ENCODE results near the gene GNS.
"Not testable (repeated sequence)": the region's sequence is repeated elsewhere in the genome, so short reads cannot be mapped to it uniquely, and the experiment has no call there.

GNS gene

DNA sequence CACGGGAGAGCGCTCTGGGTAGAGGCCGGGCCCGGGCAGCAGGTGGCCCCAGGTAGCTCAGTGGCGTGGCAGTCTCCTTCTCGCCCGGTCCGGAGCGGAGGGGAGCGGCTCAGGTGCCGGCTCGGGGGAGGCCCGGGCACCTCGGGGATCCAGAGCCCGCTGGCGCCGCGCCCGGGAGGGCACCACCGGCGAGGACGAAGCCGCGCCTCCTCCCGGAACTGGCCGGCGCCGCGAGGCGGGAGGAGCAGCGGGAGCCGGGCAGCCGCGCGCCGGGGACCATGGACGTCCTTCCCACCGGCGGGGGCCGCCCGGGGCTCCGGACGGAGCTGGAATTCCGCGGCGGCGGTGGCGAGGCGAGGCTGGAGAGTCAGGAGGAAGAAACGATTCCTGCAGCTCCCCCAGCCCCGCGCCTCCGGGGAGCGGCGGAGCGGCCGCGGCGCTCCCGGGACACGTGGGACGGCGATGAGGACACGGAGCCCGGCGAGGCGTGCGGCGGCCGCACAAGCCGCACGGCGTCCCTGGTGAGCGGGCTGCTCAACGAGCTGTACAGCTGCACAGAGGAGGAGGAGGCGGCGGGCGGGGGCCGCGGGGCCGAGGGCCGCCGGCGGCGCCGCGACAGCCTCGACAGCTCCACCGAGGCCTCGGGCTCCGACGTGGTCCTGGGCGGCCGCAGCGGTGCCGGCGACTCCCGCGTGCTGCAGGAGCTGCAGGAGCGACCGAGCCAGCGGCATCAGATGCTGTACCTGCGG is 21.5 kb upstream of the GNS start:
- Histone ChIP-seq H3K36me3 (ENCODE audit: control insufficient read depth, insufficient read depth, low read length) (no peaks in the 10 kb centered on the region), H3K27ac (ENCODE audit: insufficient read depth, low read depth, low read length, poor library complexity, severe bottlenecking) (no peak overlapping the region), H3K4me1 (ENCODE audit: control insufficient read depth, insufficient read depth, low read length) (peaks cover 7% of the 10 kb centered on the region), H3K27me3 (ENCODE audit: control insufficient read depth, insufficient read depth, low read length, poor library complexity, severe bottlenecking) (peaks cover 66% of the 10 kb centered on the region), H3K4me3 (ENCODE audit: insufficient read depth, low read depth, low read length) (peak overlapping the region; percentile 38), H3K9me3 (ENCODE audit: control insufficient read depth, low read length) (no peaks in the 10 kb centered on the region)
- WGBS, 2 experiments, result 1% methylated on average over 103 of the region's 103 CpGs

DNA sequence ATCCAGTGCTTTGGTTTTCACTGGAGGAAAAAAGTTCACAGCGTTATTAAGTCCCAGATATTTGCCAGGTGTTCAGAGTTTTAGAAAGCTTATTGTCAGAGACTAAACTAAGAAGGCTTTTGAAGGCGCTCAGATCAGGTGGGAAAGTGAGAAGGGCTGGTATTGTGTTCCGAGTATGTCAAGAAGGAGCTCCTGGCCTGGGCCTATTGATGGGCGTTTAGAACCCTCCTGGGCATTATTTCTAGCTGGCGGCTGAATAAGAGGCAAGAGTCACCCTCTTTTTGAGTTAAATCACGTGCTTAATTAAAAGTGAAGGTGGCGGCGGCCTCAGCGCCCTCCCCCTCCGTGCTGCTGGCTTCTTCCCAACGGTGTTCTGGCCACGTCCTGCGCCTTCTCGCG is 20.9 kb upstream of the GNS start:
- Histone ChIP-seq H3K9me3 (ENCODE audit: control insufficient read depth, low read length) (no peaks in the 10 kb centered on the region), H3K4me3 (ENCODE audit: insufficient read depth, low read depth, low read length) (peak overlapping the region; percentile 38), H3K4me1 (ENCODE audit: control insufficient read depth, insufficient read depth, low read length) (peaks cover 7% of the 10 kb centered on the region), H3K27me3 (ENCODE audit: control insufficient read depth, insufficient read depth, low read length, poor library complexity, severe bottlenecking) (peaks cover 66% of the 10 kb centered on the region), H3K36me3 (ENCODE audit: control insufficient read depth, insufficient read depth, low read length) (no peaks in the 10 kb centered on the region), H3K27ac (ENCODE audit: insufficient read depth, low read depth, low read length, poor library complexity, severe bottlenecking) (no peak overlapping the region)
- WGBS, 2 experiments, result 14% methylated on average over 15 of the region's 15 CpGs

DNA sequence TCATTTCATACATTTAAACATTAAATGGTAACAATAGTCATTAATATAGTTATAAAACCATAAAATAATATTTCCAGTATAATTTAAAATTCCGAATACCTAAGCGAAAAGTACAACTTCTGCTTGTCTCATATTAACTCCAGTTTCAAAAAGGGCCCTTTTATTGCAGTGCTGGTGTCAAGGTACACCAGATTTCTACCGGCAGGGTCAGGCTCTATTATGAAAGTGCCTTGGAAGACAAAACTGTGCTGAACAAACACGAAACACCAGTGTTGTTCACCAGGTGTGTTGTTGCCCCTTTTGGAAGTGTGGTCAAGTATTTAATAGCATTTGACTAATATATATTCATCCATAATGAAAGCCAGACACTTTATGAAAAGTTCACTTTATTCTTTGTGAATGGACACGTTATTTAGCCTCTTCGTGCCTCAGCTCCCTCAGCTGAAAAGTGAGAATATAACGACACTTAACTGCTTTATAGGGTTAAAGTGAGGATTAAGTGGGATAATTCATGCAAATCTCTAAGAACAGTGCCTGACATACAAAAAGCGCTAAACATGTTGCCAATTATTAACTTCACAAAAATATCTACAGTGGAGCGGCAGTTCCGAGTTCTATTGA is 20.3 kb upstream of the GNS start:
- Histone ChIP-seq H3K27ac (ENCODE audit: insufficient read depth, low read depth, low read length, poor library complexity, severe bottlenecking) (no peak overlapping the region), H3K9me3 (ENCODE audit: control insufficient read depth, low read length) (no peaks in the 10 kb centered on the region), H3K4me3 (ENCODE audit: insufficient read depth, low read depth, low read length) (no peak overlapping the region), H3K4me1 (ENCODE audit: control insufficient read depth, insufficient read depth, low read length) (peaks cover 7% of the 10 kb centered on the region), H3K27me3 (ENCODE audit: control insufficient read depth, insufficient read depth, low read length, poor library complexity, severe bottlenecking) (peaks cover 66% of the 10 kb centered on the region), H3K36me3 (ENCODE audit: control insufficient read depth, insufficient read depth, low read length) (no peaks in the 10 kb centered on the region)
- 89 to 92% methylated on average over 10 of the region's 10 CpGs for WGBS, 2 experiments

DNA sequence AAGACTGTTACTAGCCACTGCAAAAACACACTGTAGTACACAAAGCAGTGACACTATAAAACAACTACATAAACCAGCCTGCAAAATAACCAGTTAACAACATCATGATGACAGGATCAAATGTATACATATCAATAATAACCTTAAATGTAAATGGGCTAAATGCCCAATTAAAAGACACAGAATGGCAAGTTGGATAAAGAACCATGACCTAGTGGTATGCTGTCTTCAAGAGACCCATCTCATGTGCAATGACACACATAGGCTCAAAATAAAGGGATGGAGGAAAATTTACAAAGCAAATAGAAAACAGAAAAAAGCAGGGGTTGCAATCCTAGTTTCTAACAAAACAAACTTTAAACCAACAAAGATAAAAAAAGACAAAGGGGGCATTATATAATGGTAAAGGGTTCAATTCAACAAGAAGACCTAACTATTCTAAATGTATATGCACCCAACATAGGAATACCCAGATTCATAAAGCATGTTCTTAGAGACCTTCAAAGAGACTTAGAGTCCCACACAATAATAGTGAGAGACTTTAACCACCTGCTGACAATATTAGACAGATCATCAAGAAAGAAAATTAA is 16.0 kb upstream of the GNS start:
- H3K9me3 ChIP-seq (ENCODE audit: control insufficient read depth, low read length); H3K27ac ChIP-seq (ENCODE audit: insufficient read depth, low read depth, low read length, poor library complexity, severe bottlenecking); H3K36me3 ChIP-seq (ENCODE audit: control insufficient read depth, insufficient read depth, low read length); H3K4me1 ChIP-seq (ENCODE audit: control insufficient read depth, insufficient read depth, low read length); H3K4me3 ChIP-seq (ENCODE audit: insufficient read depth, low read depth, low read length): not testable (repeated sequence)
- H3K27me3 ChIP-seq (ENCODE audit: control insufficient read depth, insufficient read depth, low read length, poor library complexity, severe bottlenecking), result peaks cover 25% of the 10 kb centered on the region

DNA sequence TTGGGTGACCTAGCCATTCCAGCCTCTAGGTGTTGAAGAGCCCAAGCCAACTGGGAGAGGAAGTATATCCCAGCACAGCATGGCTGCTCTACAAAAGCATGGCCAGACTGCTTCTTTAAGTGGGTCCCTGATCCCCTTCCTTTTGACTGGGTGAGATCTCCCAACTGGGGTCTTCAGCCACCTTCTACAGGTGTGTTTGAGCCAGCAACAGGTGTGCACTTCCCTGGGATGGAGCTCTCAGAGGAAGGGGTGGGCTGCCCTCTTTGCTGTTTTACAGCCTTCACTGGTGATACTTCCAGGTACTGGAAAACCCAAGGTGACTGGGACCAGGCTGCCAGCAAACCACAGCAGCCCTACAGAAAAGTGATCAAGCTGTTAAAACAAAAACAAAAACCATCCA is 14.2 kb upstream of the GNS start:
- peaks cover 7% of the 10 kb centered on the region for H3K27me3 ChIP-seq (ENCODE audit: control insufficient read depth, insufficient read depth, low read length, poor library complexity, severe bottlenecking)
- no peaks in the 10 kb centered on the region for H3K4me1 ChIP-seq (ENCODE audit: control insufficient read depth, insufficient read depth, low read length)
- no peaks in the 10 kb centered on the region for H3K36me3 ChIP-seq (ENCODE audit: control insufficient read depth, insufficient read depth, low read length)
- H3K27ac ChIP-seq (ENCODE audit: insufficient read depth, low read depth, low read length, poor library complexity, severe bottlenecking), result no peak overlapping the region
- no peak overlapping the region for H3K4me3 ChIP-seq (ENCODE audit: insufficient read depth, low read depth, low read length)
- H3K9me3 ChIP-seq (ENCODE audit: control insufficient read depth, low read length), result no peaks in the 10 kb centered on the region

DNA sequence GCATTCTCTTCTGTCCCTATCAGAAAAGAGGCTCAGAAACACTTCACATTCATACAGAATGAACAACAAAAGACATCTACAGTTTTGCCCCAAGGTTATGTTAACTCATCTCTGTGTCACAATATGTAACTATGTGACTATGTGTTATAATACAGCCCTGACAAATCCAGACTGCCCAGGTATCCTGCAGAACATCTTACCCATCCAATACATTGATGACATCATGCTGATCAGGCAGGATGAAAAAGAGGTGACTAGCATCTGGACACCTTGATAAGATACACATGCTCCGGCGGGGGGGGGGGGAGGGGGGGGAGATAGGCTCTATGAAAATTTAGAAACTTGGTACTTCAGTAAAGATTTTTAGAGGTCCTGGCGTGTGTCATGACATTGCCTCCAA is 8.3 kb upstream of the GNS start:
- no peaks in the 10 kb centered on the region for H3K36me3 ChIP-seq (ENCODE audit: control insufficient read depth, insufficient read depth, low read length)
- no peaks in the 10 kb centered on the region for H3K4me1 ChIP-seq (ENCODE audit: control insufficient read depth, insufficient read depth, low read length)
- H3K9me3 ChIP-seq (ENCODE audit: control insufficient read depth, low read length), result no peaks in the 10 kb centered on the region
- H3K27me3 ChIP-seq (ENCODE audit: control insufficient read depth, insufficient read depth, low read length, poor library complexity, severe bottlenecking), result no peaks in the 10 kb centered on the region
- no peak overlapping the region for H3K27ac ChIP-seq (ENCODE audit: insufficient read depth, low read depth, low read length, poor library complexity, severe bottlenecking)
- H3K4me3 ChIP-seq (ENCODE audit: insufficient read depth, low read depth, low read length), result no peak overlapping the region
- WGBS, 2 experiments, result 81 to 92% methylated on average over 3 of the region's 3 CpGs

DNA sequence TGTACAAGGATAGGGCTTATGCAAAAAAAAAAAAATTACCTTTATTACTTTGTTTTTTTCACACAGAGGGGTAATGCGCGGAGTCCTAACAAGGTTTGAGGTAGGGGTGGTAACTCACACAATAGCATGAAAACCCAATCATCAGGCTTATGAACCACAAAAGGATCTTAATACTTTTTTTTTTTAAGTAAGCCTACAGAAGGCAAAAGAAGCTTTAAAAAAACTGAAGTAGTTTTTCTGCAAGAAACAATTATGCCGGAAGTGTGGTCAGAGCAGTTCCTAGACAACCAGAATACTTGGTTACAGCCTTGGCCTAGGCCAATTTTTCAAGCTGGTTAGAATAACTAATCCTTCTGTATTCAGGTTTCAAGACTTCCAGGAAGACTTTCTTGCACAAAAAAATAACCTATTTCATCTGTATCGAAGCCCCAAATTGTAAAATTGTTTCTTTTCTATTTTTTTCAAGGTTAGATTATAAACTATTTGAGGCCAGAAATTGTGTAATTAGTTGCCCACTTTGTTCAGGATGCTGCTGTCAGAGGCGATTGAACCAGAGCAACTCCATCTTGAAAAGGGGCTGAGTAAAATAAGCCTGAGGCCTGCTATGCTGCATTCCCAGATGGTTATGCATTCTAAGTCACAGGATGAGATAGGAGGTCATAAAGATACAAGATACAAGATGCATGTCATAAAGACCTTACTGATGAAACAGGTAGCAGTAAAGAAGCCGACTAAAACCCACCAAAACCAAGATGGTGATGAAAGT is 1.8 kb upstream of the GNS start:
- no peak overlapping the region for H3K4me3 ChIP-seq (ENCODE audit: insufficient read depth, low read depth, low read length)
- peaks cover 9% of the 10 kb centered on the region for H3K4me1 ChIP-seq (ENCODE audit: control insufficient read depth, insufficient read depth, low read length)
- H3K9me3 ChIP-seq (ENCODE audit: control insufficient read depth, low read length), result no peaks in the 10 kb centered on the region
- H3K27me3 ChIP-seq (ENCODE audit: control insufficient read depth, insufficient read depth, low read length, poor library complexity, severe bottlenecking), result no peaks in the 10 kb centered on the region
- H3K36me3 ChIP-seq (ENCODE audit: control insufficient read depth, insufficient read depth, low read length), result no peaks in the 10 kb centered on the region
- no peak overlapping the region for H3K27ac ChIP-seq (ENCODE audit: insufficient read depth, low read depth, low read length, poor library complexity, severe bottlenecking)
- WGBS, 2 experiments, result 95 to 98% methylated on average over 6 of the region's 6 CpGs

DNA sequence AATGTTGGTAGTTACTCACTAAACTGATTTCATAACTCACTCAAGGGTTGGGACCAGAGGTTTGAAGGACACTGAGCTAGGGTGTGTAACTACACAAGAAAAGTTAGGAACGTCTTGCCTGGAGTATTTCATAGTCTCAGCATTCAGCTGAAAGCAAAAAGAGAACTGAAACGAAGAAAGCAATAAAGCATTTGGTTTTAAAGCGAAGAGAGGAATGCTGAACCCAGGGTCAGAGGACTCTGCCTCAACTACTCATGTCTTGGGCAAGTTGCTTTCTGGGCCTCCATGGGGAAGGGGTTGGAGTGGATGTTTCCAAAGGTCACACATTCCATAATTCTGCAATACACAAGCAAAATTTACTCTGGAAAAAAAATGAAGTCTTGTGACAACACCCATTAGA is 1.4 kb downstream of the GNS start:
- Histone ChIP-seq H3K36me3 (ENCODE audit: control insufficient read depth, insufficient read depth, low read length) (no peaks in the 10 kb centered on the region), H3K4me3 (ENCODE audit: insufficient read depth, low read depth, low read length) (no peak overlapping the region), H3K27me3 (ENCODE audit: control insufficient read depth, insufficient read depth, low read length, poor library complexity, severe bottlenecking) (no peaks in the 10 kb centered on the region), H3K9me3 (ENCODE audit: control insufficient read depth, low read length) (no peaks in the 10 kb centered on the region), H3K27ac (ENCODE audit: insufficient read depth, low read depth, low read length, poor library complexity, severe bottlenecking) (no peak overlapping the region), H3K4me1 (ENCODE audit: control insufficient read depth, insufficient read depth, low read length) (peaks cover 9% of the 10 kb centered on the region)
- WGBS, 2 experiments, result 92 to 93% methylated on average over 3 of the region's 3 CpGs

DNA sequence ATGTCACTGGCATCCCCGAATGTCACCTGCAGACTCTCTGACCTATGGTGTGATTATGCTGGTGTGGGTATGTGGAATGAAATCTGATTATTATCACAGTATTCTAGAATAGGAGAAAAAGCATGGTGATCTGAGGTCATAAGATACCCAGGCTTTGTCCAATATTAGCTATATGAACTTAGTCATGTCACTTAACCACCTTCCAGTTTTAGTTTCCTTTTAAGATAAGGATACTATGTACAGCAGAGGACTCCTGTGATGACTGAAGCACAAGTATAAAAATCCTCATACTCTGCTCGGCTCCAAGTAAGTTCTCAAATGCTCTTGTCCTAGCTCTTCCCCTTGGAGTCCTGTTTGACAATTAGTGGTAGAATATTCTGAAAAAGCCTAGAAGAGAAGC is 2.8 kb downstream of the GNS start:
- WGBS, 2 experiments, result 97 to 100% methylated on average over 1 to 2 of the region's 2 CpGs
- Histone ChIP-seq H3K9me3 (ENCODE audit: control insufficient read depth, low read length) (no peaks in the 10 kb centered on the region), H3K4me3 (ENCODE audit: insufficient read depth, low read depth, low read length) (no peak overlapping the region), H3K27ac (ENCODE audit: insufficient read depth, low read depth, low read length, poor library complexity, severe bottlenecking) (no peak overlapping the region), H3K4me1 (ENCODE audit: control insufficient read depth, insufficient read depth, low read length) (peaks cover 9% of the 10 kb centered on the region), H3K36me3 (ENCODE audit: control insufficient read depth, insufficient read depth, low read length) (peaks cover 3% of the 10 kb centered on the region), H3K27me3 (ENCODE audit: control insufficient read depth, insufficient read depth, low read length, poor library complexity, severe bottlenecking) (no peaks in the 10 kb centered on the region)

DNA sequence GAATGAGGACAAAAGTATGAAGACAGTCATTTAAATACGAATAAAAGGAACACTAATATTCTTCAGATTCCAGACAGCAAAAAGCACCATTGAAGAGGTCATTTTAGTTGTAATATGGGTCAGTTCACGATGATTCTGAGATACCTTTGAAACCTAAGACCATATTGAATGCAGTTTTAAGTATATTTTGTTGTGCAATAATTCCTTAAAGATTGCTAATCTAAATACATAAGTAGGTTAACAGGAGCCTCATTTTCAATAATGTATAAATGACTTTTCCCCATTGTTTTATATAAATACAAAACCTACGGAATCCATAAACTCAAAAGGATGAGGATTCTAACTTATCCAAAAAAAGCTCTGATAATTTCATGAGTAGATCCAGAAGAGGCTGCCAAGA is 5.8 kb downstream of the GNS start:
- H3K4me1 ChIP-seq (ENCODE audit: control insufficient read depth, insufficient read depth, low read length), result peaks cover 8% of the 10 kb centered on the region
- no peak overlapping the region for H3K27ac ChIP-seq (ENCODE audit: insufficient read depth, low read depth, low read length, poor library complexity, severe bottlenecking)
- H3K4me3 ChIP-seq (ENCODE audit: insufficient read depth, low read depth, low read length), result no peak overlapping the region
- no peaks in the 10 kb centered on the region for H3K27me3 ChIP-seq (ENCODE audit: control insufficient read depth, insufficient read depth, low read length, poor library complexity, severe bottlenecking)
- 90 to 93% methylated on average over 2 to 3 of the region's 3 CpGs for WGBS, 2 experiments
- H3K36me3 ChIP-seq (ENCODE audit: control insufficient read depth, insufficient read depth, low read length), result peaks cover 10% of the 10 kb centered on the region
- H3K9me3 ChIP-seq (ENCODE audit: control insufficient read depth, low read length), result no peaks in the 10 kb centered on the region

Data from ectodermal cell (in vitro differentiated cells).